D721Med (cell line): ENCODE data around the gene CDK5RAP3.

Source experiments
- DNase-seq: peaks from one replicate; pipeline ENCODE4 v3.0.0; 2011; ENCODE audit warnings: low spot score; ENCODE audit not compliant: insufficient read length
- FAIRE-seq: peaks from 2 replicates; lab custom pipeline; 2011; peaks lifted over from hg19 to GRCh38; lab: Jason Lieb, UNC
- CTCF ChIP-seq: IDR thresholded peaks from 2 replicates; pipeline ENCODE4 v1.5.1; 2012; ENCODE audit warnings: mild to moderate bottlenecking, control low read depth; ENCODE audit not compliant: insufficient read depth; ENCODE audit errors: missing control alignments

Gene CDK5RAP3

GRCh38 chr17:47942568-47942967 is 28.3 kb upstream of the CDK5RAP3 start:
- no peak for FAIRE-seq

GRCh38 chr17:47945080-47945479 is 25.8 kb upstream of the CDK5RAP3 start:
- FAIRE-seq (no peak), DNase-seq (no peak)
- no peak for TF ChIP-seq CTCF

More at GRCh38 chr17:47942568-47942967, 28.3 kb upstream of the CDK5RAP3 start:
- DNase-seq: no peak
- TF ChIP-seq CTCF: no peak

- no peak for DNase-seq
- no peak for TF ChIP-seq CTCF
- FAIRE-seq: no peak
Measured at GRCh38 chr17:47945529-47946508, 25.1 kb upstream of the CDK5RAP3 start.

- TF ChIP-seq CTCF: no peak
- FAIRE-seq: no peak
- no peak for DNase-seq
Measured at GRCh38 chr17:47946516-47946915, 24.4 kb upstream of the CDK5RAP3 start.

- peak; percentile 72 for TF ChIP-seq CTCF
- DNase-seq (peak; percentile 42), FAIRE-seq (no peak)
Measured at GRCh38 chr17:47946929-47947397, 23.9 kb upstream of the CDK5RAP3 start.

GRCh38 chr17:47948706-47949196 is 22.2 kb upstream of the CDK5RAP3 start:
- no peak for DNase-seq
- no peak for FAIRE-seq

More at GRCh38 chr17:47948706-47949196, 22.2 kb upstream of the CDK5RAP3 start:
- TF ChIP-seq CTCF: peak; percentile 9
